Mucosa of descending colon (tissue), 3 donors: ENCODE results near the gene EHHADH. TPM values are rescaled to one million over a fixed set of nuclear protein-coding genes. Genes with fewer than 3 reads are reported as not detected.
"Not testable (repeated sequence)": the region's sequence is repeated elsewhere in the genome, so short reads cannot be mapped to it uniquely, and the experiment has no call there.

Experiments
- ATAC-seq: fragments of 200-7000 bp; cut with Tn5 transposase; one replicate; pipeline ENCODE4 v1.9.1; 2020; ENCODE audit warnings: mild to moderate bottlenecking, moderate library complexity
- DNase-seq, 3 donors: peaks; one replicate each; pipeline ENCODE4 v3.0.0-alpha.2; 2020
- H3K36me3 ChIP-seq: fragments of 200-600 bp; one replicate; pipeline ENCODE4 v1.8.0; 2021; ENCODE audit warnings: low read depth, mild to moderate bottlenecking
- H3K4me1 ChIP-seq: fragments of 200-600 bp; one replicate; pipeline ENCODE4 v1.8.0; 2021; ENCODE audit warnings: low read depth, mild to moderate bottlenecking
- H3K4me3 ChIP-seq: fragments of 200-600 bp; one replicate; pipeline ENCODE4 v1.8.0; 2021; ENCODE audit warnings: mild to moderate bottlenecking
- H3K9me3 ChIP-seq: fragments of 200-600 bp; one replicate; pipeline ENCODE4 v1.8.0; 2021; ENCODE audit warnings: mild to moderate bottlenecking
- intact Hi-C, 2 donors: fragments of 100-400 bp; cut with DNase I in 1 of 2; cut with micrococcal nuclease in 1 of 2; formaldehyde crosslinking; loops; one replicate each; pipeline versions ENCODE4 v1.11.0 to v1.11.1; 2022; cut with DNase I, micrococcal nuclease
- long read RNA-seq, 2 donors: library from polyadenylated mRNA; unstranded; transcript quantifications; one replicate each; pipeline ENCODE4 v2.0.0, GENCODE V29; 2019 to 2021
- total RNA-seq, 3 donors: library from RNA; stranded (reverse); fragmentation: NEBNext Ultra II Directional in 2 of 3; extraction: Animal tissue kit (Norgen Biotek cat#: 25700) in 2 of 3; gene quantifications; one replicate each; pipeline versions ENCODE4 v1.2.1 to v1.2.4, GENCODE V29; 2021 to 2023
- TF ChIP-seq, protein P1 (sequence below): fragments of 200-600 bp; IDR thresholded peaks from one replicate; pipeline ENCODE4 v1.8.0; 2022; ENCODE audit warnings: antibody characterized with exemption, mild to moderate bottlenecking
- donor health status: DM: no; HTN: no; CAD: no; lungs with moderate emphysema.
- donor health status: DM: no; HTN: no; CAD: no.
- donor health status: DM: no; HTN: yes; CAD: no.

EHHADH gene
- total RNA-seq = 10 to 100 TPM; 18.3 to 33.2 (median 29.0) TPM
- long read RNA-seq, donor 1, transcript EHHADH-201 (7 exons, 3,850 nt) = major isoform, 7 of 8 reads
- long read RNA-seq, donor 1, partial matches to known transcripts = 0 of 8 reads
- long read RNA-seq, donor 1, other reads (novel, unspliced or antisense) = 1 of 8 reads
- long read RNA-seq, donor 2, partial matches to known transcripts = 0 of 5 reads
- long read RNA-seq, donor 2, other reads (novel, unspliced or antisense) = 2 of 5 reads

DNA sequence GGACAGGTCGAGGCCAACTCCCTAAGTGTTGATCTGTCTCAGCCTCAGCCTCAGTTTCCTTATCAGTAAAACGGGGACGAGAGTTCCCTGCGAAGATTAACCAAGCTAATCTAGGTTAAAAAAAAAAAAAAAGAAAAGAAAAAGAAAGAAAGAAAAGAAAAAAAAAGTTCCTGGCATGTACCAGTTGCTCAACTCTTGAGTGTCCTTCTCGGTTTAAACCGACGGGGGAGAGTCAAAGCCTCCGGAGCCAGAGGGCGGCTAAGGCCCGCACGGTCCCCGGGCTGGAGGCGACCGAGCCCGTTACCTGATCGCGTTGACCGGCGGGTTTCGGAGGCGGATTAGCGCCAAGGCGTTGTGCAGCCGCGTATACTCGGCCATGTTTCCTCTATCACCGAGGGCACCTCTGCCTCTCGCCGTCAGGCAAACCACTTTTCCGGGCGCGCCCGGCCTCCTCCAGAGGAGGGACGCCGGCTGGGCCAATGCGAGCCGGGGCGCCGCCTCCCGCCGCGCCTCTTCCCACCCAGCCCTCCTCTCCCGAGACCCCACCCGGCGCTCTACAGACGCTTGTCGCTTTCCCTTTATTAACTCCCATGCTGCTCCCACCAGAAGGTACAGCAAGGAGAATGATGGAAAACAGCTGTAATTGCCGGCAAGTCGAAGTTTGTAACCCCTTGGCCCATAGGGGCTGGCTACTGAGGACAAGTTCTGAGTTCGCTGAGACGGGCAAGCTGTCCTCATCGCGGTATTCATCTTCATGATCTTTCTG, at the start of gene EHHADH:
EHHADH (minus strand) TSS at position 405 of the 766 bp plus-strand sequence; CDS start at position 378, 27 bp downstream.
- Histone ChIP-seq H3K4me3 (peak within 1 kb of the TSS; percentile 69), H3K36me3 (no peaks in the 10 kb centered on the region), H3K9me3 (no peaks in the 10 kb centered on the region), H3K4me1 (no peaks in the 10 kb centered on the region)
- peak; percentile 88 to 91 (median 88) for DNase-seq
- TF ChIP-seq, protein P1, sequence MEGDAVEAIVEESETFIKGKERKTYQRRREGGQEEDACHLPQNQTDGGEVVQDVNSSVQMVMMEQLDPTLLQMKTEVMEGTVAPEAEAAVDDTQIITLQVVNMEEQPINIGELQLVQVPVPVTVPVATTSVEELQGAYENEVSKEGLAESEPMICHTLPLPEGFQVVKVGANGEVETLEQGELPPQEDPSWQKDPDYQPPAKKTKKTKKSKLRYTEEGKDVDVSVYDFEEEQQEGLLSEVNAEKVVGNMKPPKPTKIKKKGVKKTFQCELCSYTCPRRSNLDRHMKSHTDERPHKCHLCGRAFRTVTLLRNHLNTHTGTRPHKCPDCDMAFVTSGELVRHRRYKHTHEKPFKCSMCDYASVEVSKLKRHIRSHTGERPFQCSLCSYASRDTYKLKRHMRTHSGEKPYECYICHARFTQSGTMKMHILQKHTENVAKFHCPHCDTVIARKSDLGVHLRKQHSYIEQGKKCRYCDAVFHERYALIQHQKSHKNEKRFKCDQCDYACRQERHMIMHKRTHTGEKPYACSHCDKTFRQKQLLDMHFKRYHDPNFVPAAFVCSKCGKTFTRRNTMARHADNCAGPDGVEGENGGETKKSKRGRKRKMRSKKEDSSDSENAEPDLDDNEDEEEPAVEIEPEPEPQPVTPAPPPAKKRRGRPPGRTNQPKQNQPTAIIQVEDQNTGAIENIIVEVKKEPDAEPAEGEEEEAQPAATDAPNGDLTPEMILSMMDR = no peak
- ATAC-seq = peak; percentile 100
- intact Hi-C loops = no loop called here

DNA sequence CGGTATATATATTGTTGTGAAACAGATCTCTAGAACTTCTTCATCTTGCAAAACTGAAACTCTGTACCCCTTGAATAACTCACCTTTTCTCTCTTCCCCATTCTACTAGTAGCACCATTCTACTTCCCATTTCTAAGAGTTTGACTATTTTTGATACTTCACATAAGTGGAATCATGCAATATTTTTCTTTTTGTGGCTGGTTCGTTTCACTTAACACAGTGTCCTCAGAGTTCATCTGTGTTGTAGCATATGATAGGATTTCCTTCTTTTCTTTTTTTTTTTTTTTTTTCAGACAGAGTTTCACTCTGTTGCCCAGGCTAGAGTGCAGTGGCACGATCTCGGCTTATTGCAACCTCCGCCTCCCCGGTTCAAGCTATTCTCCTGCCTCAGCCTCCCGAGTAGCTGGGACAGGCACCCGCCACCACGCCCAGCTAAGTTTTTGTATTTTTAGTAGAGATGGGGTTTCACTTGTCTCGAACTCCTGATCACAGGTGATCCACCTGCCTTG, 46.1 kb upstream of the EHHADH start:
- ATAC-seq = peak; percentile 37
- H3K9me3 ChIP-seq, H3K4me3 ChIP-seq, H3K4me1 ChIP-seq, intact Hi-C loops, H3K36me3 ChIP-seq, DNase-seq: not testable (repeated sequence)

DNA sequence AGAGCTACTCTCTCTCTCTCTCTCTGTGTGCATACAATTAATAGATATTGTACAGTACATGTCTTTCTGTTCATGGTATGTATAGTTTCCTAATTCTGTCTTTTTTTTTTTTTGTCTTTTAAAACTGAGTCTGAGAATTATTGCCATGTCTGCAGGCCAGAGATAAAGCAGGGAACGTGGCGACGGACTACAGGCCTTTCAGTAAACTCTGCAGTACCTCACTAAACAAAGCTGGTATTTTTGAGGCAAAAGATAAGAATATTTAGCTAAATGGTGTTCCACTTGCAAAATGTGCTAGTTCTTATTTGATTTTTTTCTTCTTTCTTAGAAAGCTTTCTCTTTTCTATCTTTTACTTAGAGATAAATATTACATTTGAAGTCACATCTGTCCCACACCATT, 44.0 kb upstream of the EHHADH start:
- no peaks in the 10 kb centered on the region for H3K36me3 ChIP-seq
- TF ChIP-seq, protein P1 = no peak
- intact Hi-C loops = no loop called here
- no peaks in the 10 kb centered on the region for H3K4me1 ChIP-seq
- no peaks in the 10 kb centered on the region for H3K9me3 ChIP-seq
- no peak overlapping the region for H3K4me3 ChIP-seq
- ATAC-seq (no peak), DNase-seq (no peak)

DNA sequence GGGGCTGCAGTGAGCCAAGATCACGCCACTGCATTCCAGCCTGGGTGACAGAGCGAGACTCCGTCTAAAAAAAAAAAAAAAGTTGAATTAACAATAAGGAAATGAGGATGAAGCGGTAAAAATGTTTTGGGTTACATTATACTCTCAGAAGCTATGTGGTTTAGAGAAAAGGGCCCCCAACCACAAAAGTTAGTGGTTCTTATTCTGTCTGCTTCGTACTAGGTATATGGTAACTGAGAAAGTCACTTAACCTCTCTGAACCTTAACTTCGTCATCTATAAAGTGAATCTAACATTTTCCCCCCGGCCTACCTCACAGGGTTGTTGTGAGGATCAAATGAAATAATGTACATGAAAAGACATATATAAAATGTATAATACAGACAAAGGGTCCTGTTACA, 38.4 kb upstream of the EHHADH start:
- H3K4me1 ChIP-seq = no peaks in the 10 kb centered on the region
- intact Hi-C loops = no loop called here
- TF ChIP-seq, protein P1 = no peak
- H3K36me3 ChIP-seq = no peaks in the 10 kb centered on the region
- no peaks in the 10 kb centered on the region for H3K9me3 ChIP-seq
- ATAC-seq (no peak), DNase-seq (no peak)
- no peak overlapping the region for H3K4me3 ChIP-seq

DNA sequence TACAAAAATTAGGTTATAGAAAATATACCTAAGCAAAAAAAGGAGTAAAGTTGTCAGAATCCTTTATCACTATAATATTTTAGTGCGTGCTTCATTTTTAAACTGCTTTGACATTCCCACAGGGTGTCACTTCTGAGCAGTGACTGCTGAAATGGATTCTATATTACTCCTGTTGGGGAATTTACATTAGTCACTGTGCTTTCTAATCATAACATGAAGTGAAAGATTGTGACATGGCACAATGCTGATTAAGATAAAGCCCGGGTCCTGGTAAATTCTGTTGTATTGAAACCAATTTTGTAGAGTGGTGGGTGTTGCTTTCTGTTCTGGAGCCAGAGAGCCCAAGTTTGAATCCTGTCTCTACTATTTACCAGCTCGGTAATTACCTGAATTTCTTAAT, 36.4 kb upstream of the EHHADH start:
- DNase-seq = no peak
- H3K4me1 ChIP-seq = no peaks in the 10 kb centered on the region
- no peak for ATAC-seq
- H3K36me3 ChIP-seq = no peaks in the 10 kb centered on the region
- TF ChIP-seq, protein P1 = no peak
- H3K9me3 ChIP-seq = no peaks in the 10 kb centered on the region
- intact Hi-C loops = no loop called here
- no peak overlapping the region for H3K4me3 ChIP-seq

DNA sequence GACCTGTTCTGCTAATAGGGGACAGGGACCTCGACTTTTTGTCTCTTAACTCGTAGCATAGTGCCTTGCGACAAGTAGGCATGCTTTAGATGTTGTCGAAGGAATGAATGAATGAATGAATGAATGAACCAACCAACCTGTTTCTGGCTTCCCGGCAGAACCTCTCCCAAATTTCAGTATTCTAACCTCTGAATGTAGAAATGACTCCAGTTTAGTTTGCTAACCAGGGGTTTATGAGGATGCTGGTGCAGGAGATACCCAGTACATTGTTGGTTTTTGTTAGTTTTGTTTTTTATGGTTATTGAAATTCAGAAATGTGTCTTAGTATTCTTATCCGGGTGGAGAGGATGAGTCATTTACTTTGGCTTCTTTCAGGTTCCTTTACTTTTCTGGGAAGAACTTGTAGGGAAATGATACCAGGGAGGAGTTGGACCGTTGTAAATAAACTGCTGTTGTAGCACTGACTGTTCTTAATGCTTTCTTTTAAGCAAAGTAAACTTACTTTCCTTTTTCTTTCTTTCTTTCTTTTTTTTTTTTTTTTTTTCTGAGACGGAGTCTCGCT, 29.6 kb upstream of the EHHADH start:
- intact Hi-C loops = no loop called here
- H3K4me1 ChIP-seq = peaks cover 18% of the 10 kb centered on the region
- no peaks in the 10 kb centered on the region for H3K9me3 ChIP-seq
- peak; percentile 7 for ATAC-seq
- no peaks in the 10 kb centered on the region for H3K36me3 ChIP-seq
- DNase-seq = no peak
- peak overlapping the region; percentile 32 for H3K4me3 ChIP-seq
- TF ChIP-seq, protein P1 = no peak
